Endothelial cell of umbilical vein (primary cell): Measurements from ENCODE around the gene ELOVL5.

Experiments
- POLR2A ChIP-seq: IDR thresholded peaks from 2 replicates; pipeline ENCODE4 v1.6.1; 2012; ENCODE audit warnings: low read depth, mild to moderate bottlenecking, control low read depth, low read length
- POLR2AphosphoS5 ChIP-seq: IDR thresholded peaks from 2 replicates; pipeline ENCODE4 v1.6.1; 2012; ENCODE audit warnings: low read depth, mild to moderate bottlenecking, control low read depth, low read length, moderate library complexity; ENCODE audit not compliant: insufficient read depth
- TF ChIP-seq, protein P1 (sequence below), 2 donors: IDR thresholded peaks; 1 replicate in 1 of 2; 2 replicates in 1 of 2; pipeline ENCODE4 v1.5.1; 2011; ENCODE audit warnings: low read length in 2 of 2, mild to moderate bottlenecking in 2 of 2, moderate library complexity in 2 of 2, control low read depth in 1 of 2, inconsistent platforms in 1 of 2, low read depth in 1 of 2; ENCODE audit not compliant: insufficient read depth in 1 of 2; ENCODE audit errors: extremely low read depth in 1 of 2

DNA sequence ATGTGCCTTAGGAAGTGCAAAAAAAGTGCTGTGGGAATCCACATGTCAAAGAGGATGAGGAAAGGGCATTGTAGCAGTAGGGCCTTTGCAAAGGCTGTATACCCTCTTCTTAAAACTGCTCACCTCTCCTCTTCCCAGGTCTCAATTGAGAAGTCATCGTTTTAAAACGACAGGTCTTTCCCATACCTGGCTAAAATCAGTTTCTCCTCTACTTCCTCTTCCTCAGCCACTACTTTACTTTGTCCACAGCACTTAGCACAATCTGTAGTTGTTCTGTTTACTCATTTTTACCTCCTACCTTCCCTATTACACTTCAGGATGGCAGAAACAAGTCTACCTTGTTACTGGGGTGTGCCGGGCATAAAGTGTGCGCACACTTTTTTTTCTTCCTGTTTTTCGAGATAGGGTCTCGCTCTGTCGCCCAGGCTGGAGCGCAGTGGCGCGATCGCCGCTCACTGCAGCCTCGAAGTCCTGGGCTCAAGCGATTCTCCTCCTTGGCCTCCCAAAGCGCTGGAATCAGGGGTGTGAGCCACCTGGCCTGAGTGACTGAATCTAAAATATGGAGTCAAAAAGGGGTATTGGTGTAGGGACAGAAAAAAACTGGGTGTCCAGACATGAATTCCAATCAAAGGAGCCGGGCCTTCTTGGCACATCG is 9.8 kb upstream of the ELOVL5 start:
- no peak for TF ChIP-seq POLR2AphosphoS5
- TF ChIP-seq, protein P1, sequence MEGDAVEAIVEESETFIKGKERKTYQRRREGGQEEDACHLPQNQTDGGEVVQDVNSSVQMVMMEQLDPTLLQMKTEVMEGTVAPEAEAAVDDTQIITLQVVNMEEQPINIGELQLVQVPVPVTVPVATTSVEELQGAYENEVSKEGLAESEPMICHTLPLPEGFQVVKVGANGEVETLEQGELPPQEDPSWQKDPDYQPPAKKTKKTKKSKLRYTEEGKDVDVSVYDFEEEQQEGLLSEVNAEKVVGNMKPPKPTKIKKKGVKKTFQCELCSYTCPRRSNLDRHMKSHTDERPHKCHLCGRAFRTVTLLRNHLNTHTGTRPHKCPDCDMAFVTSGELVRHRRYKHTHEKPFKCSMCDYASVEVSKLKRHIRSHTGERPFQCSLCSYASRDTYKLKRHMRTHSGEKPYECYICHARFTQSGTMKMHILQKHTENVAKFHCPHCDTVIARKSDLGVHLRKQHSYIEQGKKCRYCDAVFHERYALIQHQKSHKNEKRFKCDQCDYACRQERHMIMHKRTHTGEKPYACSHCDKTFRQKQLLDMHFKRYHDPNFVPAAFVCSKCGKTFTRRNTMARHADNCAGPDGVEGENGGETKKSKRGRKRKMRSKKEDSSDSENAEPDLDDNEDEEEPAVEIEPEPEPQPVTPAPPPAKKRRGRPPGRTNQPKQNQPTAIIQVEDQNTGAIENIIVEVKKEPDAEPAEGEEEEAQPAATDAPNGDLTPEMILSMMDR (IDR thresholded peaks at IDR 0.05; ENCODE audit: extremely low read depth in 1 of 2, insufficient read depth in 1 of 2, low read depth in 1 of 2, low read length in 2 of 2): no peak
- TF ChIP-seq POLR2A: no peak
